Aorta (tissue), 5 donors: Measurements from ENCODE around the gene NACC1. TPM values are rescaled to one million over a fixed set of nuclear protein-coding genes. Genes with fewer than 3 reads are reported as not detected.
A peak's percentile ranks its signal among the peaks of the same experiment; 100 is the strongest.
"Not testable (repeated sequence)": the region's sequence is repeated elsewhere in the genome, so short reads cannot be mapped to it uniquely, and the experiment has no call there.

ENCODE experiments used
- ATAC-seq: fragments of 200-7000 bp; cut with Tn5 transposase; one replicate; pipeline ENCODE4 v1.9.1; 2022; ENCODE audit warnings: moderate library complexity; ENCODE audit not compliant: low FRiP score
- DNase-seq, 2 donors: peaks; one replicate each; pipeline ENCODE4 v3.0.0-alpha.2; 2020
- H3K27ac ChIP-seq, 2 donors: one replicate each; pipeline ENCODE4 v1.5.1; 2013; ENCODE audit warnings: low read length in 2 of 2, mild to moderate bottlenecking in 2 of 2, moderate library complexity in 2 of 2, control low read depth in 1 of 2, inconsistent platforms in 1 of 2, low read depth in 1 of 2
- H3K27me3 ChIP-seq, 2 donors: one replicate each; pipeline ENCODE4 v1.6.1; 2013; ENCODE audit warnings: control low read depth in 1 of 2, low read length in 1 of 2, mild to moderate bottlenecking in 1 of 2, moderate library complexity in 1 of 2; ENCODE audit not compliant: insufficient read depth in 2 of 2, control insufficient read depth in 1 of 2
- H3K36me3 ChIP-seq, 2 donors: one replicate each; pipeline ENCODE4 v1.6.1; 2013; ENCODE audit warnings: control low read depth in 1 of 2, low read length in 1 of 2, mild to moderate bottlenecking in 1 of 2; ENCODE audit not compliant: insufficient read depth in 2 of 2, control insufficient read depth in 1 of 2
- H3K4me1 ChIP-seq, 2 donors: one replicate each; pipeline ENCODE4 v1.6.1; 2013; ENCODE audit warnings: low read length in 2 of 2, control low read depth in 1 of 2, mild to moderate bottlenecking in 1 of 2, moderate library complexity in 1 of 2; ENCODE audit not compliant: insufficient read depth in 2 of 2, control insufficient read depth in 1 of 2
- H3K4me3 ChIP-seq, 2 donors: one replicate each; pipeline ENCODE4 v1.5.1; 2013; ENCODE audit warnings: low read length in 2 of 2, control low read depth in 1 of 2, mild to moderate bottlenecking in 1 of 2
- H3K9me3 ChIP-seq: one replicate; pipeline ENCODE4 v1.6.1; 2013; ENCODE audit warnings: mild to moderate bottlenecking, low read length; ENCODE audit not compliant: control insufficient read depth
- WGBS, 2 donors: extraction: QIAGEN DNeasy Blood & Tissue Kit; methylation state at CpG; one replicate each; pipeline ENCODE4 v1.1.7; 2013; 5-methylcytosine and 5-hydroxymethylcytosine counted together
- intact Hi-C, 2 donors: fragments of 100-400 bp; cut with DNase I; formaldehyde crosslinking; loops; one replicate each; pipeline versions ENCODE4 v1.14.2 to v1.15.0; 2022
- polyA plus RNA-seq, 2 donors: library from polyadenylated mRNA; stranded (reverse); fragments of 200-250 nt; gene quantifications; one replicate each; pipeline ENCODE4 v1.2.3, GENCODE V29; 2013
- total RNA-seq, 2 donors: library from RNA; stranded (reverse); fragmentation: NEBNext Ultra II Directional; extraction: Animal tissue kit (Norgen Biotek cat#: 25700); gene quantifications; one replicate each; pipeline ENCODE4 v1.2.1, GENCODE V29; 2021
- donor health status: healthy with polysubstance abuse.
- donor health status: Bipolar disorder and iron deficiency.
- donor health status: DM: no; HTN: no; CAD: no.
- donor health status: DM: no; HTN: no; CAD: no.
- donor health status: DM: yes; HTN: yes; CAD: no.

NACC1 gene
- total and polyA plus RNA-seq, 4 donors, result 5.0 to 37.4 (median 16.9) TPM

DNA sequence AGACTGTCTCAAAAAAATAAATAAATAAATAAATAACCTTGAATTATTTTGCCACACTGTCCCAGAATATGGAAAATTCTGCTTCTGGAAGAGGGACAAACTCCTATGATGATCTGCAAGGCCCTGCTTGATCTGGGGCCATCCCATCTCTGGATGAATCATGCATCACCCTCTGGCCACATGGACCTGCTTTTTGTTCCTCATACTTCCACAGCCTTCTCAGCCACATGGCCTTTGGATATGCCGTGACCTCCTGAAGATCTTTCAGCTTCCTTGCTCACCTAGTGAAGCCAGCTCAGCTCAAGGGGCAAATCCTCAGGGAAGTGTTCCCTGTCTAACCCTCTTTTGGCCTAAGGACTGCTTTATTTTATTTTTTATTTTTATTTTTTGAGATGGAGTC, 42.5 kb downstream of the NACC1 start:
- no peak for ATAC-seq
- 87 to 94% methylated on average over 1 of the region's 1 CpG for WGBS, 2 donors

DNA sequence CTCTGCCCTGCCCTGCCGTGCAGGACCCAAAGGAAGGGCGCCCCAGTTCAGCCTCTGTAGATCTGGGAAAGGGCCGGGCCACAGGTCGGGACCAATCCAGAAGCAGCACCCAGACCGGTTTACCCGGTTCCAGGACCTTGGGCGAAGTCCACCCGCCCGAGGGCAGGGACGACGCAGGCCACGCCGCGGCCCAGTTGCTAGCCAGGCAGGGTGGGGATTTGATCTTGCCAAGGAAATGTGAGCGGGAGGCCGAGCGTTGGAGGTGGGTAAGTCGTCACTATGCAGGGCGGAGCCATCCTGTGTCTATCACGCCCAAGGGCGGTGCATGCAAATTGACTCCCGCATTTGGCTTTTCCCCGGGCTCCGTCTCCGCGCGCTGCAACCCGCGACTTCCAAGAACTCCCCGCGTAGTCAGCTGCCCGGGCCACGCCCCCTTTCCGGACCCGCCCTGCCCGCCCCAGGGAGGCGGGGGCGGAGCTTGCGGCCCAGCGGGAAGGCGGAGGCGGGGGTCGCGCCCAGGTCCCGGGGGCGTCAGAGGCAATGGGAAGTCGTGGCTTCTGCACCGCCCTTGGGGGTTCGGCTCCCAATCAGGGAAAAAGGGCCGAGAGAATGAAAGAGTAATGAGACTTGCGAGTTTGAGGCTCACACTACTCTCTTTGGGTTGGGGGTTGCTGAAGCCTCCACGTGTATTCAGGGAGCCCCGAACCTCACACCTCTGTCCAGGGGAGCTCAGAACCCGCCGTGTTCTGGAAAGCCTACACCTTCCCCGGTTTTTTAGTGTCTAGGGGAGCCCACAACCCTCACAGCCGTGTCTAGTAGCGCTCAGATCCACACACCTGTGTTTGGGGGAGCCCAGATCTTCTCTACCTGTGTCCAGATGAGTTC, 44.9 kb downstream of the NACC1 start:
- no peaks in the 10 kb centered on the region for H3K9me3 ChIP-seq
- no peaks in the 10 kb centered on the region for H3K36me3 ChIP-seq
- intact Hi-C loops, result no loop called here
- H3K4me3 ChIP-seq, result no peak overlapping the region
- ATAC-seq (peak; percentile 92), DNase-seq (peak; percentile 98 to 99)
- H3K27ac ChIP-seq, result peak overlapping the region; percentile 52 to 92
- H3K4me1 ChIP-seq, result no peaks in the 10 kb centered on the region
- no peaks in the 10 kb centered on the region for H3K27me3 ChIP-seq
- WGBS, 2 donors, result 3 to 4% methylated on average over 57 to 58 of the region's 58 CpGs

More for the DNA sequence above, 42.5 kb downstream of the NACC1 start:
- Histone ChIP-seq H3K27me3 (no peaks in the 10 kb centered on the region), H3K36me3 (no peaks in the 10 kb centered on the region), H3K4me3 (no peak overlapping the region), H3K27ac (no peak overlapping the region), H3K4me1 (no peaks in the 10 kb centered on the region), H3K9me3 (no peaks in the 10 kb centered on the region)
- DNase-seq, result no peak
- intact Hi-C loops, result no loop called here

DNA sequence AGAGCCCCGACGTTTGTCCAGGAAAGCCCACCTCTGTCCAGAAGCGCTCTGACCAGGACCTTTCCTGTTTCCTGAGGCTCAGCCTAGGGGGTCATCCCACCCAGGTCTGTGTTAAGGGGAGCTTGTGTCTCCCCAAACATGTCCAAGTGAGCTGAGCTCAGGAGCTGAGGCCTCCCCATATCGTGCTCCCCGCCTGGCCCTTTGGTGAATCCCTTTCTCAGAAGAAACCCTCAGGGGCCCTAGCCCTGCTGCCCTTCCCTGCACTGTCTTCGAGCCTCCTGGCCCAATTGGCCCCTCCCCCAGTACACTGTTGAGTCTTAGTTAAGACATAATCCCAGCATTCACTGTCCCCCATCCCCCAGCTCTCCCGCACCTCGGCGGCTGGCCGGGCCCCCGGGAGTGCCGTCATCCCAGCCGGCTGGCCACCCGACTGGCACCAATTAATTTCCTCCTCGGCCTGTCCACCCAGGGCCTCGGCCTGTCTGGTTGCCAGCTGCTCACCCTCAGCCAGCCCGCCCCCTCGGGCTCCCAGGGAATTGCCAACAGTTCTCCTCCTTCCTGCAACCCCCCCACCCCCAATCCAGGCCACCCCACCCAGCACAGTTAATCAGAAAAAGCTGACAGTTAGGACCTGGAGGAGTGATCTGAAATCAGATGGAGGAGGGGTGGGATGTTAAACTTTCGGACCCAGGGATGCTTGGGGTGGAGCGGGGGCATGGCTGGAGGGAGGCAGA, 45.7 kb downstream of the NACC1 start:
- Histone ChIP-seq H3K4me1 (no peaks in the 10 kb centered on the region), H3K27ac (peak overlapping the region; percentile 52 to 92), H3K4me3 (no peak overlapping the region), H3K36me3 (no peaks in the 10 kb centered on the region), H3K27me3 (no peaks in the 10 kb centered on the region), H3K9me3 (no peaks in the 10 kb centered on the region)
- intact Hi-C loops, result no loop called here
- WGBS, 2 donors, result 8 to 9% methylated on average over 19 to 20 of the region's 20 CpGs
- ATAC-seq, result peak; percentile 53
- DNase-seq, result peak; percentile 90 to 91

DNA sequence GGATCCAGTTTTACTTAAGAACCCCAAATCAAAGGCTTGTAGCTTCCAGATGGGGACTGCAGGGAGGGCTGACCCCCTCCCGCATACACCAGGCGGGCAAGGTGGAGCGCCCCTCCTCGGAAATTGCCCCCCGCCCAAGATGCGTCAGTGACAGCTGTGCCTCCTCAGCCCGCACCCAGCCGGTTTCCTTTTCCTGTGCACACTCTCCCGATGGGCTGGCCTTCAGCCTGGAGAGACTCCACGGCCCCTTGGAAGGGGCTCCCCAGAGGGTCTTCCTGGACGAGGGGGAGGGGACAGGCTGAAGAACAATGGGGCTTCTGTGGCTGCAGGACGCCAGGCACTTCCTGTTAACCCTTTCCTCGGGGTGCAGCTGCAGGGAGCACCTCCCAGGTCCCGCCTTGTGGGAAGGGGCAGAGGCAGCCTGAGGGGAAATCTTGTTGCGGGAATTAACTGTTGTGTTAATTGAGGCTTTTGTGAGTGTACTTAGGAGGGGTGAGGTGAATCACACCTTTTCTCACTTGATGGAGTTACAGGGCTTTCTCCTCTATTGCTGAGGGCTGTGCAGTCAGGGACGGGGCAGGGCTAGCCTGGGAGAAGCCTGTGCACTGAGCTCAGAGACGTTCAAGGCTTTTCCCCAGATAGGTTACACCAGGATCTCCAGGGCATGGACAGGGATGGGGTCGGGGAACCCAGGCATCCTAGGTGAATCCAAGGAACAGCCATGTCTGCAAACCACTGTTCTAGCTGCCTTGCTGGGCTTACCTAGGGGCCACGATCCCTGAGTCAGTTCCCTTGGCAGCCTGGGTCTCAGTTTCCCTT, 46.5 kb downstream of the NACC1 start:
- H3K27me3 ChIP-seq, result no peaks in the 10 kb centered on the region
- no peaks in the 10 kb centered on the region for H3K4me1 ChIP-seq
- peak; percentile 72 to 84 for DNase-seq
- no peaks in the 10 kb centered on the region for H3K9me3 ChIP-seq
- peak overlapping the region; percentile 23 to 54 for H3K27ac ChIP-seq
- WGBS, 2 donors, result 19 to 27% methylated on average over 17 to 19 of the region's 19 CpGs
- intact Hi-C loops, result loop anchor here in 1 of 2 donors (5.0 kb wide), 1 partner anchor 43 kb away; no protein-coding TSS in a partner anchor
- H3K36me3 ChIP-seq, result no peaks in the 10 kb centered on the region
- no peak overlapping the region for H3K4me3 ChIP-seq
- ATAC-seq, result no peak

DNA sequence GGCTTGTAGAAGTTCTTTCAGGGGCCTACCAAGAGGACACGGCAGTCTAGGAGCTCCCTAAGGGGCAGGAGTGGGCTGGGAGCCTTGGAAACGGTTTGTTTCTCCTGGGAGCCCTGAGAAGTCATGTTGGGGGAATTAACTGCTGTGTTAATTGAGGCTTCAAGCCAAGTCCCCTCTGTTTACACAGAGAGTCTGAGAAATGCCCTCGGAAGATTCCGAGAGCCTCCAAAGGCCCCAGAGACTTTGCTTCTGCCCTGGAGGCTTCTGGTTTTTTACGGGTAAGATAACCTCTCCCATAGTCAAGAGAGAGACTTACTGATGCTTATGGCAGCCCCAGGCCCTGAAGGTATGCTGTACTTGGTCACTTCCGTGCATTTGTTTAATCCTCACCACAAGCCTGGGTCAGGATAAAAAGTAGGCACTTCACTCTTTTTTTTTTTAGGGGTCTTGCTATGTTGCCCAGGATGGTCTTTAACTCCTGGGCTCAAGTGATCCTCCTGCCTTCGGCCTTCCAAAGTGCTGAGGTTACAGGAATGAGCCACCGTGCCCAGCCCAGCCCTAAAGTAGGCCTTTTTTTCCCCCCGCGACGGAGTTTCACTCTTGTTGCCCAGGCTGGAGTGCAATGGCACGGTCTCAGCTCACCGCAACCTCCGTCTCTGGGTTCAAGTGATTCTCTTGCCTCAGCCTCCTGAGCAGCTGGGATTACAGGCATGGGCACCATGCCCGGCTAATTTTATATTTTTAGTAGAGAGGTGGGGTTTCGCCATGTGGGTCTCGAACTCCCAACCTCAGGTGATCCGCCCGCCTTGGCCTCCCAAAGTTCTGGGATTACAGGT, 47.3 kb downstream of the NACC1 start:
- intact Hi-C loops, result loop anchor here in 1 of 2 donors (5.0 kb wide), 1 partner anchor 42 kb away; no protein-coding TSS in a partner anchor

DNA sequence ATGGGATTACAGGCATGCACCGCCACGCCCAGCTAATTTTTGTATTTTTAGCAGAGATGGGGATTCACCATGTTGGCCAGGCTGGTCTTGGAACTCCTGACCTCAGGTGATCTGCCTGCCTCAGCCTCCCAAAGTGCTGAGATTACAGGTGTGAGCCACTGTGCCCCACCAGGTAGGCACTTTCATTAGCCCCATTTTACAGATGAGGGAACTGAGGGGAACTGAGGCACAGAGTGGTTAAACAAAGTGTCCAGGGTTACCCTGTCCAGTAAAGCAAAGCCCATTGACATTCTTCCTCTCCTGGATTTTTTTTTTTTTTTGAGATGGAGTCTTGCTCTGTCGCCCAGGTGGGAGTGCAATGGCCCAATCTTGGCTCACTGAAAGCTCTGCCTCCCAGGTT, 48.1 kb downstream of the NACC1 start:
- H3K4me3 ChIP-seq, H3K27me3 ChIP-seq, ATAC-seq, H3K27ac ChIP-seq, DNase-seq, H3K36me3 ChIP-seq, H3K4me1 ChIP-seq, H3K9me3 ChIP-seq: not testable (repeated sequence)
- WGBS, 2 donors, result 93 to 94% methylated on average over 3 of the region's 3 CpGs
- intact Hi-C loops, result loop anchor here in 1 of 2 donors (5.0 kb wide), 1 partner anchor 41 kb away; no protein-coding TSS in a partner anchor

More for the DNA sequence above, 47.3 kb downstream of the NACC1 start:
- no peaks in the 10 kb centered on the region for H3K9me3 ChIP-seq
- peak overlapping the region; percentile 5 to 54 for H3K27ac ChIP-seq
- H3K36me3 ChIP-seq, result no peaks in the 10 kb centered on the region
- no peak for DNase-seq
- H3K4me1 ChIP-seq, result no peaks in the 10 kb centered on the region
- no peak overlapping the region for H3K4me3 ChIP-seq
- ATAC-seq, result no peak
- 78% methylated on average over 19 of the region's 19 CpGs for WGBS, 2 donors
- H3K27me3 ChIP-seq, result no peaks in the 10 kb centered on the region

DNA sequence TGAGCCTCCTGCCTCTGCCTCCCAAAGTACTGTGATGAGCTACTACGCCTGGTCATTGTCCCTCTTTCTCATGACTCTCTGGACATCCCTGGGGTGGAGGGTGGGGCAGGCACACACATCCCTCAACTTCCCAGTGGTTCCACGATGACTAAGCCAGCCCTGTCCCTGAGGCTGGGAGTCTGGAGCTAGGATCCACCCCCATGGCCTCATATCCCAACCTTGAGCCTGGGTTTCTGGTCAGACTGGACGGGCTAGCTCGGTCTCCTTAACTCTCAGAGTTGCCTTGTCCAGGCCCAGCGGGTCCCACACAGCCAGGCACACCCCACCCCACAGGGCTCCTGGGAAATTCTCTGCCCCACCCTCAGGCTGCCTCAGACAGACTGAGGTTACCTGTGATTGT, 51.7 kb downstream of the NACC1 start:
- H3K36me3 ChIP-seq, result no peaks in the 10 kb centered on the region
- no peaks in the 10 kb centered on the region for H3K27me3 ChIP-seq
- WGBS, 2 donors, result 73 to 76% methylated on average over 5 of the region's 5 CpGs
- no peaks in the 10 kb centered on the region for H3K9me3 ChIP-seq
- intact Hi-C loops, result loop anchor here in 1 of 2 donors (5.0 to 10.0 kb wide), 2 partner anchors 38 to 555 kb away; no protein-coding TSS in a partner anchor
- no peak overlapping the region for H3K27ac ChIP-seq
- no peaks in the 10 kb centered on the region for H3K4me1 ChIP-seq
- no peak overlapping the region for H3K4me3 ChIP-seq
- DNase-seq (peak in 1 of 2 donors; percentile 66), ATAC-seq (no peak)
